H1 (cell line): Measurements from ENCODE around the gene MREG. TPM values are rescaled to one million over a fixed set of nuclear protein-coding genes. Genes with fewer than 3 reads are reported as not detected.

Experiments
- CTCF ChIA-PET: fragments of 300-600 bp; sonication (Branson Sonifier 250); formaldehyde crosslinking; loops from one replicate; lab custom pipeline; 2021; ENCODE audit not compliant: partially characterized antibody; lab: Charles Lee
- POLR2A ChIA-PET: fragments of 300-600 bp; sonication (Branson Sonifier 250); formaldehyde crosslinking; loops from one replicate; lab custom pipeline; 2021; ENCODE audit warnings: inconsistent platforms; ENCODE audit not compliant: partially characterized antibody; lab: Charles Lee
- DNase-seq, 2 experiments: peaks; one replicate each; pipeline versions ENCODE4 v3.0.0 to v3.0.0-alpha.2; 2010 to 2022; ENCODE audit warnings: low spot score in 2 of 2, low read depth in 1 of 2, mixed read lengths in 1 of 2
- FAIRE-seq: peaks from 2 replicates; lab custom pipeline; 2011; peaks lifted over from hg19 to GRCh38; lab: Jason Lieb, UNC
- H2AFZ ChIP-seq: 2 replicates; pipeline ENCODE4 v1.8.1; 2012; ENCODE audit warnings: low read length, inconsistent platforms
- H2AK5ac ChIP-seq: 2 replicates; pipeline ENCODE4 v1.6.1; 2013; ENCODE audit warnings: low read depth, low read length
- H2BK120ac ChIP-seq: replicated peaks from 2 replicates; pipeline ENCODE3; 2013; ENCODE audit warnings: low read depth, low read length, inconsistent platforms
- H2BK12ac ChIP-seq: 2 replicates; pipeline ENCODE4 v1.6.1; 2013; ENCODE audit warnings: low read depth, low read length
- H2BK15ac ChIP-seq: 2 replicates; pipeline ENCODE4 v1.6.1; 2013; ENCODE audit warnings: low read length
- H2BK20ac ChIP-seq: 2 replicates; pipeline ENCODE4 v1.6.1; 2013; ENCODE audit warnings: low read length
- H2BK5ac ChIP-seq: 2 replicates; pipeline ENCODE4 v1.6.1; 2013; ENCODE audit warnings: low read depth, low read length
- H3K14ac ChIP-seq: 2 replicates; pipeline ENCODE4 v1.6.1; 2013; ENCODE audit warnings: inconsistent platforms; ENCODE audit not compliant: insufficient read length
- H3K18ac ChIP-seq: 2 replicates; pipeline ENCODE4 v1.6.1; 2013; ENCODE audit warnings: low read length; ENCODE audit errors: extremely low read depth
- H3K23ac ChIP-seq: 2 replicates; pipeline ENCODE4 v1.6.1; 2013; ENCODE audit warnings: inconsistent platforms; ENCODE audit not compliant: insufficient read length
- H3K23me2 ChIP-seq: 2 replicates; pipeline ENCODE4 v1.6.1; 2013; ENCODE audit warnings: low read depth, low read length
- H3K27ac ChIP-seq: 2 replicates; pipeline ENCODE4 v1.6.1; 2011; ENCODE audit warnings: low read depth, low read length, inconsistent platforms
- H3K27me3 ChIP-seq, 4 experiments: replicated peaks in 1 of 4; 1 replicate in 1 of 4; 2 replicates in 3 of 4; pipeline versions ENCODE4 v1.6.1 to v1.8.1; 2011 to 2013; ENCODE audit warnings: low read length in 3 of 4, mild to moderate bottlenecking in 3 of 4, inconsistent platforms in 2 of 4, mixed read lengths in 2 of 4, moderate library complexity in 1 of 4; ENCODE audit not compliant: control insufficient read depth in 3 of 4, insufficient read depth in 3 of 4; ENCODE audit errors: extremely low read depth in 1 of 4
- H3K36me3 ChIP-seq, 4 experiments: 2 replicates each; pipeline versions ENCODE4 v1.6.1 to v1.8.1; 2011 to 2013; ENCODE audit warnings: mild to moderate bottlenecking in 4 of 4, low read length in 3 of 4, moderate library complexity in 2 of 4, control low read depth in 1 of 4, inconsistent platforms in 1 of 4; ENCODE audit not compliant: insufficient read depth in 4 of 4, control insufficient read depth in 2 of 4
- H3K4ac ChIP-seq: replicated peaks from 2 replicates; pipeline ENCODE3; 2013; ENCODE audit warnings: low read length, low read depth, mixed read lengths, inconsistent platforms; ENCODE audit not compliant: insufficient read length
- H3K4me1 ChIP-seq, 4 experiments: replicated peaks in 1 of 4; 1 replicate in 1 of 4; 2 replicates in 3 of 4; pipeline versions ENCODE4 v1.6.1 to v1.8.1; 2011 to 2013; ENCODE audit warnings: low read length in 3 of 4, inconsistent platforms in 2 of 4, mixed read lengths in 1 of 4; ENCODE audit not compliant: insufficient read depth in 4 of 4, control insufficient read depth in 3 of 4
- H3K4me2 ChIP-seq, 2 experiments: 2 replicates each; pipeline versions ENCODE4 v1.6.1 to v1.8.1; 2011 to 2013; ENCODE audit warnings: low read depth in 2 of 2, low read length in 2 of 2, control low read depth in 1 of 2, inconsistent platforms in 1 of 2, mild to moderate bottlenecking in 1 of 2; ENCODE audit not compliant: insufficient read depth in 1 of 2
- H3K4me3 ChIP-seq, 4 experiments: fragments of 200-600, 300-600 bp in 1 of 4; sonication (generic), shearing (Covaris generic), sonication (Bioruptor Twin) in 1 of 4; 2 replicates each; pipeline versions ENCODE4 v1.5.1 to v1.8.1; 2011 to 2016; ENCODE audit warnings: low read length in 4 of 4, low read depth in 3 of 4, control low read depth in 2 of 4, inconsistent platforms in 2 of 4, mild to moderate bottlenecking in 2 of 4, mixed read lengths in 1 of 4, moderate library complexity in 1 of 4; ENCODE audit not compliant: insufficient read depth in 2 of 4; ENCODE audit errors: extremely low read depth in 1 of 4
- H3K56ac ChIP-seq: replicated peaks from 2 replicates; pipeline ENCODE3; 2013; ENCODE audit warnings: low read depth, mild to moderate bottlenecking, mixed read lengths, low read length, inconsistent platforms; ENCODE audit not compliant: insufficient read length
- H3K79me1 ChIP-seq: 2 replicates; pipeline ENCODE4 v1.6.1; 2013; ENCODE audit warnings: low read depth, low read length, control low read depth
- H3K79me2 ChIP-seq, 2 experiments: 2 replicates each; pipeline versions ENCODE4 v1.6.1 to v1.8.1; 2012 to 2013; ENCODE audit warnings: low read length in 2 of 2, mild to moderate bottlenecking in 2 of 2, inconsistent platforms in 1 of 2; ENCODE audit not compliant: insufficient read depth in 2 of 2, control insufficient read depth in 1 of 2
- H3K9ac ChIP-seq, 4 experiments: replicated peaks in 1 of 4; 1 replicate in 1 of 4; 2 replicates in 3 of 4; pipeline versions ENCODE4 v1.6.1 to v1.8.1; 2011 to 2013; ENCODE audit warnings: low read depth in 3 of 4, low read length in 3 of 4, control low read depth in 2 of 4, mild to moderate bottlenecking in 2 of 4, moderate library complexity in 2 of 4, inconsistent platforms in 1 of 4; ENCODE audit errors: extremely low read depth in 1 of 4
- H3K9me3 ChIP-seq, 2 experiments: 2 replicates each; pipeline versions ENCODE4 v1.6.1 to v1.8.1; 2012 to 2013; ENCODE audit warnings: mild to moderate bottlenecking in 2 of 2, moderate library complexity in 2 of 2, control low read depth in 1 of 2, inconsistent platforms in 1 of 2, low read depth in 1 of 2, low read length in 1 of 2, mixed read lengths in 1 of 2; ENCODE audit not compliant: insufficient read depth in 2 of 2
- H4K20me1 ChIP-seq, 2 experiments: replicated peaks in 1 of 2; 2 replicates each; pipeline versions ENCODE3 to v1.8.1; 2011 to 2013; ENCODE audit warnings: inconsistent platforms in 2 of 2, low read length in 2 of 2, mild to moderate bottlenecking in 1 of 2; ENCODE audit not compliant: insufficient read depth in 2 of 2, control insufficient read depth in 1 of 2
- H4K5ac ChIP-seq: 2 replicates; pipeline ENCODE4 v1.6.1; 2013; ENCODE audit warnings: low read length, low read depth, mixed read lengths, inconsistent platforms; ENCODE audit not compliant: insufficient read length
- H4K8ac ChIP-seq: 2 replicates; pipeline ENCODE4 v1.8.0; 2013; ENCODE audit warnings: mild to moderate bottlenecking, moderate library complexity, low read length, inconsistent platforms; ENCODE audit not compliant: insufficient read depth; ENCODE audit errors: extremely low read depth
- H4K91ac ChIP-seq: replicated peaks from 2 replicates; pipeline ENCODE3; 2013; ENCODE audit warnings: low read length, mixed read lengths, inconsistent platforms; ENCODE audit not compliant: insufficient read length
- CREB1 ChIP-seq: IDR thresholded peaks from 2 replicates; pipeline ENCODE4 v1.6.1; 2012; ENCODE audit warnings: inconsistent platforms
- KDM4A ChIP-seq: IDR thresholded peaks from one replicate; pipeline ENCODE4 v1.7.1; 2012; ENCODE audit warnings: low read depth, mild to moderate bottlenecking, moderate library complexity, low read length, inconsistent platforms; ENCODE audit not compliant: severe bottlenecking
- TAF1 ChIP-seq: IDR thresholded peaks from 2 replicates; pipeline ENCODE4 v1.6.1; 2011; ENCODE audit warnings: mild to moderate bottlenecking, low read depth, low read length
- WGBS, 2 experiments: shearing (Covaris generic) in 1 of 2; methylation state at CpG; one replicate each; pipeline versions ENCODE4 v1.1.6 to v1.1.7; 2013 to 2015; ENCODE audit warnings: low lambda C conversion rate in 2 of 2, mixed read lengths in 2 of 2, inconsistent platforms in 1 of 2, low coverage in 1 of 2, missing lambda C conversion rate in 1 of 2; ENCODE audit not compliant: insufficient replicate concordance in 2 of 2, insufficient coverage in 1 of 2, insufficient read length in 1 of 2; ENCODE audit errors: extremely low coverage in 1 of 2, missing lambda C conversion rate in 1 of 2; 5-methylcytosine and 5-hydroxymethylcytosine counted together
- polyA plus RNA-seq, 7 experiments: library from polyadenylated mRNA; depleted of rRNA in 3 of 7; stranded (reverse) in 5 of 7; unstranded in 2 of 7; fragments of >200 nt in 5 of 7; fragments of 200-250 nt in 2 of 7; gene quantifications; 1 replicate in 5 of 7; 2 replicates in 1 of 7; 4 replicates in 1 of 7; pipeline versions ENCODE4 v1.2.1 to v1.2.3, GENCODE V29; 2011 to 2013; ENCODE audit warnings: missing spikeins in 2 of 7, mixed read lengths in 2 of 7
- total RNA-seq: library from RNA; stranded (reverse); fragmentation: NEBNext Ultra II Directional; extraction: Animal tissue kit (Norgen Biotek cat#: 25700); gene quantifications from 2 replicates; pipeline ENCODE4 v1.2.1, GENCODE V29; 2021
- TF ChIP-seq, protein P1 (sequence below), 3 experiments: IDR thresholded peaks; 1 replicate in 2 of 3; 2 replicates in 1 of 3; pipeline versions ENCODE4 v1.5.1 to v1.6.1; 2011; ENCODE audit warnings: low read length in 3 of 3, mild to moderate bottlenecking in 3 of 3, inconsistent platforms in 2 of 3, low read depth in 1 of 3, moderate library complexity in 1 of 3; ENCODE audit not compliant: insufficient read depth in 1 of 3; ENCODE audit errors: control extremely low read depth in 1 of 3

The MREG gene
- total and polyA plus RNA-seq, 2 of the 8 experiments (the other 6 are each of a cell fraction or from before 2014, with no cell fraction given), result 7.5 to 31.9 TPM

GRCh38 chr2:215942194-215942593 lies 71.2 kb downstream of the MREG start:
- Histone ChIP-seq H2BK120ac (no peak overlapping the region), H2BK20ac (no peak overlapping the region), H3K23me2 (no peaks in the 10 kb centered on the region), H2BK5ac (no peak overlapping the region), H3K79me1 (no peaks in the 10 kb centered on the region), H4K20me1 (peaks cover 0 to 1% of the 10 kb centered on the region in 2 experiments), H4K91ac (no peak overlapping the region), H3K18ac (no peak overlapping the region), H3K4me2 (no peak overlapping the region), H4K5ac (no peak overlapping the region), H3K27me3 (no peaks in the 10 kb centered on the region), H2AK5ac (no peak overlapping the region), H3K56ac (no peak overlapping the region), H2AFZ (no peak overlapping the region), H3K9ac (no peak overlapping the region), H3K27ac (no peak overlapping the region), H4K8ac (no peak overlapping the region), H3K4ac (no peak overlapping the region), H3K9me3 (no peaks in the 10 kb centered on the region), H2BK12ac (no peak overlapping the region), H2BK15ac (no peak overlapping the region), H3K36me3 (peaks cover 0 to 22% (median 15%) of the 10 kb centered on the region in 4 experiments; a peak in 7 of 8 replicates), H3K4me1 (peaks cover 0 to 7% (median 0%) of the 10 kb centered on the region in 4 experiments; a peak in 1 of 7 replicates), H3K4me3 (no peak overlapping the region), H3K79me2 (no peaks in the 10 kb centered on the region), H3K14ac (no peak overlapping the region), H3K23ac (no peak overlapping the region)
- FAIRE-seq (no peak), DNase-seq (peak in 1 of 2 experiments; percentile 24)
- ChIA-PET POLR2A (no interaction called here), CTCF (interaction anchor here (1.1 kb wide), 1 partner anchor 81 kb away, joined by 3 read pairs; no protein-coding TSS in a partner anchor)
- WGBS, 2 experiments, result 67% methylated on average over 3 of the region's 3 CpGs; no CpG with 5 or more reads in 1 of the 2 experiments
- TF ChIP-seq, protein P1, sequence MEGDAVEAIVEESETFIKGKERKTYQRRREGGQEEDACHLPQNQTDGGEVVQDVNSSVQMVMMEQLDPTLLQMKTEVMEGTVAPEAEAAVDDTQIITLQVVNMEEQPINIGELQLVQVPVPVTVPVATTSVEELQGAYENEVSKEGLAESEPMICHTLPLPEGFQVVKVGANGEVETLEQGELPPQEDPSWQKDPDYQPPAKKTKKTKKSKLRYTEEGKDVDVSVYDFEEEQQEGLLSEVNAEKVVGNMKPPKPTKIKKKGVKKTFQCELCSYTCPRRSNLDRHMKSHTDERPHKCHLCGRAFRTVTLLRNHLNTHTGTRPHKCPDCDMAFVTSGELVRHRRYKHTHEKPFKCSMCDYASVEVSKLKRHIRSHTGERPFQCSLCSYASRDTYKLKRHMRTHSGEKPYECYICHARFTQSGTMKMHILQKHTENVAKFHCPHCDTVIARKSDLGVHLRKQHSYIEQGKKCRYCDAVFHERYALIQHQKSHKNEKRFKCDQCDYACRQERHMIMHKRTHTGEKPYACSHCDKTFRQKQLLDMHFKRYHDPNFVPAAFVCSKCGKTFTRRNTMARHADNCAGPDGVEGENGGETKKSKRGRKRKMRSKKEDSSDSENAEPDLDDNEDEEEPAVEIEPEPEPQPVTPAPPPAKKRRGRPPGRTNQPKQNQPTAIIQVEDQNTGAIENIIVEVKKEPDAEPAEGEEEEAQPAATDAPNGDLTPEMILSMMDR (IDR thresholded peaks at IDR 0.05; ENCODE audit: control extremely low read depth in 1 of 3, insufficient read depth in 1 of 3, low read depth in 1 of 3, low read length in 3 of 3), result peak in 1 of 3 experiments; percentile 6; a peak in 1 of 4 replicates
- TF ChIP-seq TAF1 (no peak), KDM4A (no peak), CREB1 (no peak)
